B cell (primary cell): Measurements from ENCODE around the gene COG5. TPM values are rescaled to one million over a fixed set of nuclear protein-coding genes. Genes with fewer than 3 reads are reported as not detected.

Source experiments
- ATAC-seq: fragments of 200-7000 bp; cut with Tn5 transposase; one replicate; pipeline ENCODE4 v1.10.0; 2021; ENCODE audit warnings: low read depth, mild to moderate bottlenecking, moderate number of reproducible peaks, moderate library complexity
- CTCF ChIA-PET: fragments of 350-600 bp; sonication (Branson Sonifier 250); formaldehyde crosslinking; loops from one replicate; lab custom pipeline; 2021; ENCODE audit warnings: antibody characterized with exemption, inconsistent platforms; lab: Charles Lee
- POLR2A ChIA-PET: fragments of 350-600 bp; sonication (Branson Sonifier 250); formaldehyde crosslinking; loops from one replicate; lab custom pipeline; 2021; ENCODE audit warnings: antibody characterized with exemption; lab: Charles Lee
- DNase-seq: peaks from one replicate; pipeline ENCODE4 v3.0.0; 2013
- H2AFZ ChIP-seq: 2 replicates; pipeline ENCODE4 v1.6.1; 2012; ENCODE audit warnings: mild to moderate bottlenecking, low read depth, low read length; ENCODE audit not compliant: insufficient read depth, poor library complexity, severe bottlenecking
- H3K27ac ChIP-seq, 2 donors: 1 replicate in 1 of 2; 2 replicates in 1 of 2; pipeline ENCODE4 v1.5.1; 2012 to 2013; ENCODE audit warnings: low read length in 2 of 2, mild to moderate bottlenecking in 2 of 2, moderate library complexity in 1 of 2
- H3K27me3 ChIP-seq, 4 experiments: fragments of 200-600 bp in 1 of 4; sonication (generic) in 1 of 4; replicated peaks in 1 of 4; 1 replicate in 2 of 4; 2 replicates in 2 of 4; pipeline versions ENCODE4 v1.6.1 to v1.7.0; 2013 to 2016; ENCODE audit warnings: low read length in 3 of 4, mild to moderate bottlenecking in 2 of 4, mixed read lengths in 1 of 4, moderate library complexity in 1 of 4; ENCODE audit not compliant: insufficient read depth in 4 of 4, control insufficient read depth in 3 of 4; ENCODE audit errors: control extremely low read depth in 1 of 4
- H3K36me3 ChIP-seq, 2 experiments: replicated peaks in 1 of 2; 1 replicate in 1 of 2; 2 replicates in 1 of 2; pipeline versions ENCODE4 v1.6.1 to v1.7.1; 2013; ENCODE audit warnings: low read length in 1 of 2; ENCODE audit not compliant: insufficient read depth in 2 of 2, control insufficient read depth in 1 of 2; ENCODE audit errors: control extremely low read depth in 1 of 2, extremely low read depth in 1 of 2
- H3K4me1 ChIP-seq, 2 donors: fragments of 200-600 bp in 1 of 2; sonication (generic) in 1 of 2; 1 replicate in 1 of 2; 2 replicates in 1 of 2; pipeline versions ENCODE4 v1.5.1 to v1.6.1; 2013 to 2017; ENCODE audit warnings: low read length in 2 of 2; ENCODE audit not compliant: control insufficient read depth in 2 of 2, insufficient read depth in 2 of 2
- H3K4me2 ChIP-seq: replicated peaks from 2 replicates; pipeline ENCODE3; 2012; ENCODE audit warnings: mild to moderate bottlenecking, low read depth, low read length; ENCODE audit not compliant: poor library complexity, severe bottlenecking
- H3K4me3 ChIP-seq, 5 experiments: fragments of 200-600 bp in 1 of 5; sonication (generic) in 1 of 5; 1 replicate in 3 of 5; 2 replicates in 2 of 5; pipeline versions ENCODE4 v1.5.1 to v1.7.0; 2011 to 2016; ENCODE audit warnings: low read length in 4 of 5, mild to moderate bottlenecking in 4 of 5, low read depth in 2 of 5, control low read depth in 1 of 5, moderate library complexity in 1 of 5; ENCODE audit not compliant: insufficient read depth in 1 of 5; ENCODE audit errors: control extremely low read depth in 1 of 5, extremely low read depth in 1 of 5
- H3K79me2 ChIP-seq: fragments of 200-600 bp; sonication (generic); one replicate; pipeline ENCODE4 v1.6.0; 2016; ENCODE audit warnings: low read length; ENCODE audit not compliant: control insufficient read depth, insufficient read depth
- H3K9ac ChIP-seq: fragments of 200-600 bp; sonication (generic); 2 replicates; pipeline ENCODE4 v1.6.1; 2017; ENCODE audit warnings: mild to moderate bottlenecking, low read length, moderate library complexity
- H3K9me3 ChIP-seq, 3 donors: one replicate each; pipeline versions ENCODE4 v1.6.1 to v1.7.1; 2013; ENCODE audit warnings: low read length in 2 of 3; ENCODE audit not compliant: control insufficient read depth in 2 of 3, insufficient read depth in 1 of 3; ENCODE audit errors: control extremely low read depth in 1 of 3
- H4K20me1 ChIP-seq: 2 replicates; pipeline ENCODE4 v1.6.0; 2012; ENCODE audit warnings: mild to moderate bottlenecking, low read length; ENCODE audit not compliant: insufficient read depth, control insufficient read depth, poor library complexity, severe bottlenecking
- H3K27ac Mint-ChIP-seq: one replicate; pipeline ENCODE4 v1.8.0; 2021; ENCODE audit warnings: mixed read lengths
- H3K27me3 Mint-ChIP-seq: one replicate; pipeline ENCODE4 v1.8.0; 2021; ENCODE audit warnings: mixed read lengths
- H3K4me1 Mint-ChIP-seq: one replicate; pipeline ENCODE4 v1.8.0; 2021; ENCODE audit warnings: mixed read lengths
- H3K4me3 Mint-ChIP-seq: one replicate; pipeline ENCODE4 v1.8.0; 2021; ENCODE audit warnings: mixed read lengths
- H3K9me3 Mint-ChIP-seq: one replicate; pipeline ENCODE4 v1.8.0; 2022; ENCODE audit warnings: mixed read lengths; ENCODE audit not compliant: insufficient read depth
- CTCF ChIP-seq: fragments of 200-600 bp; IDR thresholded peaks from one replicate; pipeline ENCODE4 v1.8.0; 2022; ENCODE audit warnings: antibody characterized with exemption, mild to moderate bottlenecking
- EZH2 ChIP-seq: IDR thresholded peaks from 2 replicates; pipeline ENCODE4 v1.6.1; 2012; ENCODE audit warnings: borderline replicate concordance, low read depth, mild to moderate bottlenecking, moderate library complexity, low read length; ENCODE audit not compliant: insufficient read depth, poor library complexity, severe bottlenecking
- WGBS: methylation state at CpG from one replicate; pipeline ENCODE4 v1.1.5; 2013; ENCODE audit warnings: missing lambda C conversion rate; ENCODE audit not compliant: insufficient coverage; 5-methylcytosine and 5-hydroxymethylcytosine counted together
- intact Hi-C: fragments of 100-400 bp; cut with micrococcal nuclease; formaldehyde crosslinking; loops from one replicate; pipeline ENCODE4 v1.10.0; 2022
- polyA plus RNA-seq: library from polyadenylated mRNA; depleted of rRNA; stranded (reverse); fragments of >200 nt; gene quantifications from 2 replicates; pipeline ENCODE4 v1.2.3, GENCODE V29; 2012
- total RNA-seq, 2 donors: library from RNA; stranded (reverse); fragments of 120-200 nt in 1 of 2; gene quantifications; 1 replicate in 1 of 2; 2 replicates in 1 of 2; pipeline versions ENCODE4 v1.2.3 to v1.2.4, GENCODE V29; 2013 to 2022

COG5 gene
- total and polyA plus RNA-seq, 2 donors (not counting 1 experiment from before 2014, with no cell fraction given), result 7.0 to 73.0 TPM

- no CpG with 5 or more reads among the region's 1 CpG for WGBS
- no peaks in the 10 kb centered on the region for H4K20me1 ChIP-seq
- H3K9me3 ChIP-seq, result peaks cover 0 to 11% (median 9%) of the 10 kb centered on the region in 3 donors
- no peaks in the 10 kb centered on the region for H3K9me3 Mint-ChIP-seq
- DNase-seq, result no peak
- H3K4me3 Mint-ChIP-seq, result no peak overlapping the region
- H3K4me1 ChIP-seq, result no peaks in the 10 kb centered on the region
- peaks cover 6 to 33% of the 10 kb centered on the region in 2 experiments for H3K36me3 ChIP-seq
- H3K4me1 Mint-ChIP-seq, result no peaks in the 10 kb centered on the region
- no peak overlapping the region for H3K27ac ChIP-seq
- intact Hi-C loops, result no loop called here
- H3K27ac Mint-ChIP-seq, result no peak overlapping the region
- H2AFZ ChIP-seq, result no peak overlapping the region
- no peaks in the 10 kb centered on the region for H3K79me2 ChIP-seq
- ChIA-PET CTCF (no interaction called here), POLR2A (no interaction called here)
- no peak overlapping the region for H3K4me2 ChIP-seq
- no peaks in the 10 kb centered on the region for H3K27me3 Mint-ChIP-seq
- TF ChIP-seq EZH2, result no peak
- TF ChIP-seq CTCF, result no peak
- no peaks in the 10 kb centered on the region for H3K27me3 ChIP-seq
- H3K9ac ChIP-seq, result no peak overlapping the region
- ATAC-seq, result no peak
- no peak overlapping the region for H3K4me3 ChIP-seq
Observed at GRCh38 chr7:107364787-107365186, 198.9 kb downstream of the COG5 start.

GRCh38 chr7:107359520-107360316 is 204.0 kb downstream of the COG5 start:
- no peaks in the 10 kb centered on the region for H3K79me2 ChIP-seq
- Mint-ChIP-seq H3K27me3 (no peaks in the 10 kb centered on the region), H3K4me1 (peaks cover 2% of the 10 kb centered on the region), H3K4me3 (no peak overlapping the region), H3K27ac (no peak overlapping the region), H3K9me3 (no peaks in the 10 kb centered on the region)
- CTCF ChIA-PET, result no interaction called here
- no peak overlapping the region for H3K4me3 ChIP-seq
- no peak for ATAC-seq
- no peak overlapping the region for H3K27ac ChIP-seq
- H3K9ac ChIP-seq, result no peak overlapping the region
- DNase-seq, result no peak
- intact Hi-C loops, result no loop called here
- H3K9me3 ChIP-seq, result peaks cover 0 to 20% (median 15%) of the 10 kb centered on the region in 3 donors
- POLR2A ChIA-PET, result no interaction called here
- 88% methylated on average over 9 of the region's 9 CpGs for WGBS
- TF ChIP-seq EZH2 (no peak), CTCF (no peak)
- no peaks in the 10 kb centered on the region for H4K20me1 ChIP-seq
- H3K4me1 ChIP-seq, result no peaks in the 10 kb centered on the region
- peaks cover 6 to 49% of the 10 kb centered on the region in 2 experiments for H3K36me3 ChIP-seq
- no peaks in the 10 kb centered on the region for H3K27me3 ChIP-seq
- no peak overlapping the region for H2AFZ ChIP-seq
- H3K4me2 ChIP-seq, result no peak overlapping the region
